GM19099 (cell line): ENCODE measurements around the gene MAP4K3.

Experiments used
- POLR2A ChIP-seq: IDR thresholded peaks from 3 replicates; pipeline ENCODE4 v1.6.1; 2011; ENCODE audit warnings: low read depth; ENCODE audit not compliant: insufficient read length; ENCODE audit errors: extremely low read depth

MAP4K3 gene

DNA sequence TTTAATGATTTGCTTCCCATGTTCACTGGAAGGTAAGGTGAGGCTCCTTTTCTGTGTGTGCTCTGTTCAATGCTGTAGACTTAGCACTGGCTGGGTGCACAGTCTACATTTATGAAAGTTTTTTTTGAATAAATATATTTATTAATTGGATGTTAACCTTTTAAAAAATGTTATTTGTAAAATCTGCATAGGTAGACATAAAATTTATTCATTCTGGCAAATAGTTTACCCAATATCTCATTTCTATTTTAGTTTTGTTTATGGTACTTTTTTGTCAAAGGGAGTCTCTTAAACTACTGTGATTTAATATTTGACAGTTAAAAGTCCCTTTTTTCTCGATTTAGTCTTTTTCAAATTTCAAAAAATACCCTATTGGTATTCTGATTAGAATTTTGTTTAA lies 213.2 kb downstream of the MAP4K3 start:
- no peak for TF ChIP-seq POLR2A

GRCh38 chr2:39221459-39221858 lies 215.6 kb downstream of the MAP4K3 start:
- TF ChIP-seq POLR2A, result no peak

DNA sequence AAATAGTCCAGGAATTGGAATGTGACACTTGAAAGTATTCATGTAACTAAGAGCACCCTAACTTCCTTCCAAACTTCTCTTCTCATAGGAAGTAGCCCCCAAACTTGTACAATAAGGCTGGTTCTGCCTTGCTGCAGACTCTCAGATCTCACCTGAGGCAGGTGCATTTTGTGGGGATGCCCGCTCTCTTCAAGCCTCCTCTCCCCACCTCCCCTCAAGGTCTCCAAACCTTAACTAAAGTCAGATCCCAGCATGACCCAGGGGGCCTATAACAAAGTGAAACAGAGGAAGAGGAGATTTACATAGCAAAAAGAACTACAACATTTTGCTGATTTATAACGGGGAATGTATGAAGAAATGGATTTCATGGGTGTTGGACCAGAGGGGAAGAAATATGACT lies 216.9 kb downstream of the MAP4K3 start:
- no peak for TF ChIP-seq POLR2A

DNA sequence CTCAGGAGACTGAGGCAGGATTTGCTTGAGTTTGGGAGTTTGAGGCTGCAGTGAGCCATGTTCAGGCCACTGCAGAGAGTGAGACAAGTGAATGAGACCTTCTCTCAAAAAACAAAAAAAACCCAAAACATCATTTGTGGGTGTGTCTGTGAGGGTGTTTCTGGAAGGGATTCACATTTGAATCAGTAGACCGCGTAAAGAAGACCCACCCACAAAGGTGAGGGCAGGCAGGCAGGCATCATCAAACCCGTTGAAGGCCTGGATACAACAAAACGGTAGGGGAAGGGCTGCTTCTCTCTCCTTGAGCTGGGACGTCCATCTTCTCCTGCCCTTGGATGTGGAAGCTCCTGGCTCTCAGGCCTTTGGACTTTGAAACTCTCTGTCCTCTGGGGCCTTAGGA lies 218.7 kb downstream of the MAP4K3 start:
- TF ChIP-seq POLR2A, result no peak

DNA sequence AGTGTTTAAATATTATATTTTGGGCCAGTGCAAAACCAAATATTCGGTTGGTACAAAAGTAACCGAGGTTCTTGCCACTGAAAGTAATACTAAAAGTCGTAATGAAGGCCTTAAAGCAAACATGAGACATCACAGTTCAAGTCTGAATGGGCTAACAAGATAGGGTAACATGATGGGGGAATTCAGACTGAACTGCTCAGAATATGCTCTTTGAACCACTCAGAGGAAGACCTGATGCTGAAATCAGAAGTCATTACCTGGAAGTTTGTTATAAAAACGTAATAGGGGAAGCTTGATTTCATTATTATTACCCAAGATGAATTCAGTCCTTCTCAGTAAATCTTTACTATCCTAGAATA lies 219.9 kb downstream of the MAP4K3 start:
- TF ChIP-seq POLR2A, result no peak

DNA sequence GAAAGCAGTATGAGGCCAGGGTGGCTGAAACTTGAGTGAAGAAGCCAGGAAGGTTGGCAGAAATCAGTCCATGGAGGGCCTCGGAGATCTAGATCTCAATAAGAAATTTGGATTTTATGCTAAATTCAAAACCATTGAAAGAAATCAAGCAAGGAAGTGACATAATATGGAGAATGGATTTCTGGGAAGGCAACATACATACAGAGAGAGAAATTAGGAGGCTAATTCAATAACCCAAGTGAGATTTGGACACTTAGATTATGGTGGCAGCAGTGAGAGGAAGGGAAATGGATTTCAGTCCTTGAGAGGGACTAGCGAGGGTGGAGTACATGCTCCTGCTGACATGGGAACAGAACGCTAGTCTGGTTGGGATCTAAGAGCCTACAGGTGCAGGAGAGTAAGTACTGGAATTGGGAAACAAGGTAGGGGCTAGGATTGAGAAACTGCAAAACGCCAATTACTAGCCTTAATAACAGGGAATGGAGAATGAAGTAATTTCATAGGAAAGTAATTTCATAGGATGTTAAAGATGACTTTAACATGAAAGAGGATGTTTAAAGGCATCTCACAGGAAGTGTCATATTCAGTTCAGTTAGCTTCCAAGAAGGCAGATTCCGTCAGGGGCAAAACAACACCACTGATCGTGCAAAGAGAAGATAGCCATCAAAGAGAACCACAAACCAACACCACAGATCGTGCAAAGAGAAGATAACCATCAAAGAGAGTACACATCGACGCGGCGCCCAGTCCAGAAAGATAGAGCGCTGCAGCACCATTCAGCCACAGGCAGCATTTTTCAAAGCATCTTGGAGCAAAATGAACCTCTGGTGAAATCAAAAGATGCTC lies 220.5 kb downstream of the MAP4K3 start:
- no peak for TF ChIP-seq POLR2A

DNA sequence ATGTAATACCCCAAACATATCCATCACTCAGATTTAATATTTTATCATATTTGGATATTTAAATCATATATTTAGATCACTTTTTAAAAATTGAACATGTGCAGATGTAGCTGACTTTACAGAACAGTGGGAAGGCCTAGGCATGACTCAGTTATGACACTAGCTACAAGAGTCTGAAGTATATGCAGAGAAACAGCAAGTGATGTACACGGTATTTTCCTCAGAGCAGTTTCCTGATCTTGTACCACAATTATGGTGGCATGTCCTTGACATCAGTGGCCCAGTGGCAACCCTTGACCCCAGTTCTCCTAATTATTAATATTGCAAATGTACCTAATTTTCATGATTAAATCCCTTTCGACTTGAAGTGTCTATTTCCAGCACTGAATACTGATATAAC lies 221.5 kb downstream of the MAP4K3 start:
- TF ChIP-seq POLR2A, result no peak

DNA sequence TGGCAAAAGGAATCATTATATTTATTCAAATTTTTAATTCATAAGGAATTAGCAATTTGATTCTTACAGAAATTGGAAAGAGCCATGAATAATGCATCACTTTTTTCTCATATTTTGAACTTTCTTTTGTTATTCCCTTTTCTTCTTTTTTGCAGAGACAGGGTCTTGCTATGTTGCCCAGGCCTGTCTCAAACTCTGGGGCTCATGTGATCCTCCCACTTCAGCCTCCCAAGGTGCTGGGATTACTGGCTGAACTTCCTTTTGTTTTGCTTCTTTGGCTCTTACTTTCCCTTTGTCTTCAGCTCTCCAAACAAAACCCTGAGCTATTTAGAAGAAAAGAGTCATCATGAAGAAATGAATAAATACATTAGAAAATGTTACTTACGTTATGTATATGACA lies 224.1 kb downstream of the MAP4K3 start:
- TF ChIP-seq POLR2A, result no peak

GRCh38 chr2:39210846-39211245 lies 226.2 kb downstream of the MAP4K3 start:
- TF ChIP-seq POLR2A, result no peak

- TF ChIP-seq POLR2A, result no peak
These were observed 233.7 kb downstream of the MAP4K3 start for GRCh38 chr2:39203382-39203781.

GRCh38 chr2:39202639-39203369 lies 234.3 kb downstream of the MAP4K3 start:
- TF ChIP-seq POLR2A, result no peak
